ENCODE measurements around the gene AUTS2.

The AUTS2 gene

DNA sequence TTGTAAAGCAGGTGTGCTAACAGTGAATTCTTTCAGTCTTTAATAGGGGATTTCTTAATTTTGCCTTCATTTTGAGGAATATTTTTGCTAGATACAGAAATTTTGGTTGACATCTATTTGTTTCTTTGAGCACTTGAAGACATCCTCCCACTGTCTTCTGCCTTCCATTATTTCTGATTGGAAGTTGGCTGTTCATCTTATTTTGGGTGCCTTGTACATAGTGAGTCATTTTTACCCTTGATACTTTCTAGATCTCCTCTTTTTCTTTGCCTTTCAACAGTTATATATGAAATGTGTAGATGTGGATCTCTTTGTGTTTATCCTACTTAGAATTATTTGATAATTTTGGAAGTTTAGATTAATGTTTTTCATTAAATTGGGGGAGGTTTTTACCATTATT is 631.0 kb downstream of the AUTS2 start:
- Histone ChIP-seq H2AFZ (ENCODE audit: low read length) (no peak overlapping the region), H3F3A (ENCODE audit: low read depth) (no peaks in the 10 kb centered on the region)

GRCh38 chr7:70230761-70231160 is 632.5 kb downstream of the AUTS2 start:
- no peak overlapping the region for H3K4me2 ChIP-seq (ENCODE audit: low read depth, low read length, poor library complexity, severe bottlenecking)
- no peaks in the 10 kb centered on the region for H3K36me3 ChIP-seq (ENCODE audit: insufficient read depth, low read length)
- H3F3A ChIP-seq (ENCODE audit: low read depth) = no peaks in the 10 kb centered on the region
- no peaks in the 10 kb centered on the region for H3K79me2 ChIP-seq (ENCODE audit: insufficient read depth, low read length)
- peaks cover 11% of the 10 kb centered on the region for H3K9me3 ChIP-seq (ENCODE audit: insufficient read depth, low read depth, low read length)
- TF ChIP-seq, protein P1, sequence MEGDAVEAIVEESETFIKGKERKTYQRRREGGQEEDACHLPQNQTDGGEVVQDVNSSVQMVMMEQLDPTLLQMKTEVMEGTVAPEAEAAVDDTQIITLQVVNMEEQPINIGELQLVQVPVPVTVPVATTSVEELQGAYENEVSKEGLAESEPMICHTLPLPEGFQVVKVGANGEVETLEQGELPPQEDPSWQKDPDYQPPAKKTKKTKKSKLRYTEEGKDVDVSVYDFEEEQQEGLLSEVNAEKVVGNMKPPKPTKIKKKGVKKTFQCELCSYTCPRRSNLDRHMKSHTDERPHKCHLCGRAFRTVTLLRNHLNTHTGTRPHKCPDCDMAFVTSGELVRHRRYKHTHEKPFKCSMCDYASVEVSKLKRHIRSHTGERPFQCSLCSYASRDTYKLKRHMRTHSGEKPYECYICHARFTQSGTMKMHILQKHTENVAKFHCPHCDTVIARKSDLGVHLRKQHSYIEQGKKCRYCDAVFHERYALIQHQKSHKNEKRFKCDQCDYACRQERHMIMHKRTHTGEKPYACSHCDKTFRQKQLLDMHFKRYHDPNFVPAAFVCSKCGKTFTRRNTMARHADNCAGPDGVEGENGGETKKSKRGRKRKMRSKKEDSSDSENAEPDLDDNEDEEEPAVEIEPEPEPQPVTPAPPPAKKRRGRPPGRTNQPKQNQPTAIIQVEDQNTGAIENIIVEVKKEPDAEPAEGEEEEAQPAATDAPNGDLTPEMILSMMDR (conservative IDR thresholded peaks at IDR 0.05; ENCODE audit: low read length) = no peak
- no peak for TF ChIP-seq EZH2phosphoT487 (IDR thresholded peaks at IDR 0.05; ENCODE audit: borderline replicate concordance)
- no peaks in the 10 kb centered on the region for H3K27me3 ChIP-seq (ENCODE audit: insufficient read depth, low read length, poor library complexity, severe bottlenecking)
- no peak overlapping the region for H3K9ac ChIP-seq (ENCODE audit: low read depth, low read length, poor library complexity, severe bottlenecking)
- no peaks in the 10 kb centered on the region for H4K20me1 ChIP-seq (ENCODE audit: insufficient read depth, low read length, poor library complexity, severe bottlenecking)
- no peak overlapping the region for H2AFZ ChIP-seq (ENCODE audit: low read length)
- no peak overlapping the region for H3K4me3 ChIP-seq (ENCODE audit: low read length, poor library complexity, severe bottlenecking)
- no peaks in the 10 kb centered on the region for H3K9me2 ChIP-seq (replicated peaks; ENCODE audit: low read depth, low read length)
- no peaks in the 10 kb centered on the region for H3K4me1 ChIP-seq (ENCODE audit: insufficient read depth, low read length, poor library complexity, severe bottlenecking)

More for the DNA sequence above, 631.0 kb downstream of the AUTS2 start:
- no peaks in the 10 kb centered on the region for H3K27me3 ChIP-seq (ENCODE audit: insufficient read depth, low read length, poor library complexity, severe bottlenecking)
- H3K79me2 ChIP-seq (ENCODE audit: insufficient read depth, low read length) = no peaks in the 10 kb centered on the region
- H3K4me2 ChIP-seq (ENCODE audit: low read depth, low read length, poor library complexity, severe bottlenecking) = no peak overlapping the region
- TF ChIP-seq, protein P1 (conservative IDR thresholded peaks at IDR 0.05; ENCODE audit: low read length) = no peak
- TF ChIP-seq EZH2phosphoT487 (IDR thresholded peaks at IDR 0.05; ENCODE audit: borderline replicate concordance) = no peak
- H3K9ac ChIP-seq (ENCODE audit: low read depth, low read length, poor library complexity, severe bottlenecking) = no peak overlapping the region
- H3K36me3 ChIP-seq (ENCODE audit: insufficient read depth, low read length) = no peaks in the 10 kb centered on the region
- no peaks in the 10 kb centered on the region for H3K4me1 ChIP-seq (ENCODE audit: insufficient read depth, low read length, poor library complexity, severe bottlenecking)
- no peaks in the 10 kb centered on the region for H3K9me2 ChIP-seq (replicated peaks; ENCODE audit: low read depth, low read length)
- peaks cover 11% of the 10 kb centered on the region for H3K9me3 ChIP-seq (ENCODE audit: insufficient read depth, low read depth, low read length)
- H3K4me3 ChIP-seq (ENCODE audit: low read length, poor library complexity, severe bottlenecking) = no peak overlapping the region
- no peaks in the 10 kb centered on the region for H4K20me1 ChIP-seq (ENCODE audit: insufficient read depth, low read length, poor library complexity, severe bottlenecking)

DNA sequence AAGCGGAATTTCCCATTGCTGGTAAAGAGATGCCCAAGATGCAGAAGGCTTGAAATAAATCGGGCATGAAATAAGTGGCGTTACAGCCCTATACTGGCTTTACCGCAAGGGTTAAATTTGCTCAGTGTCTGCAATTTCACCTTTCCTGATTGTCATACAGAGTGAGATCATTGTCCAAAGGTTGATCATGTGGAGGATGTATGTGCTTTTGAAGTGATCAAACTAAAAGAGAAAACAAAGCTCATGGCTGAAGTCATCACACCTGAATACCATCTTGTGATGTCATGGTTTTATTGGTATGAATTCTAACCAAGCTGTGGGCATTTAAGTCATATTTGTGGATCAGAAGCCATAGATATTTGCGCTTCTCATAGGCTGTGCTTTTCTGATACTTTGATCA is 635.5 kb downstream of the AUTS2 start:
- peaks cover 9% of the 10 kb centered on the region for H3K4me1 ChIP-seq (ENCODE audit: insufficient read depth, low read length, poor library complexity, severe bottlenecking)
- H3K4me3 ChIP-seq (ENCODE audit: low read length, poor library complexity, severe bottlenecking) = no peak overlapping the region
- no peaks in the 10 kb centered on the region for H3K36me3 ChIP-seq (ENCODE audit: insufficient read depth, low read length)
- peaks cover 11% of the 10 kb centered on the region for H3K9me3 ChIP-seq (ENCODE audit: insufficient read depth, low read depth, low read length)
- H3K9ac ChIP-seq (ENCODE audit: low read depth, low read length, poor library complexity, severe bottlenecking) = no peak overlapping the region
- no peak overlapping the region for H2AFZ ChIP-seq (ENCODE audit: low read length)
- no peaks in the 10 kb centered on the region for H3K9me2 ChIP-seq (replicated peaks; ENCODE audit: low read depth, low read length)
- TF ChIP-seq, protein P1 (conservative IDR thresholded peaks at IDR 0.05; ENCODE audit: low read length) = no peak
- TF ChIP-seq EZH2phosphoT487 (IDR thresholded peaks at IDR 0.05; ENCODE audit: borderline replicate concordance) = no peak
- H3K79me2 ChIP-seq (ENCODE audit: insufficient read depth, low read length) = no peaks in the 10 kb centered on the region
- no peaks in the 10 kb centered on the region for H3F3A ChIP-seq (ENCODE audit: low read depth)
- H3K4me2 ChIP-seq (ENCODE audit: low read depth, low read length, poor library complexity, severe bottlenecking) = no peak overlapping the region
- no peaks in the 10 kb centered on the region for H4K20me1 ChIP-seq (ENCODE audit: insufficient read depth, low read length, poor library complexity, severe bottlenecking)
- H3K27me3 ChIP-seq (ENCODE audit: insufficient read depth, low read length, poor library complexity, severe bottlenecking) = no peaks in the 10 kb centered on the region
